ENCODE results near the gene GZMM.

Gene GZMM

GRCh38 chr19:504616-505015 is 39.2 kb upstream of the GZMM start:
- no peak overlapping the region for H2AFZ ChIP-seq (ENCODE audit: low read depth, low read length)

GRCh38 chr19:506404-507285 is 37.2 kb upstream of the GZMM start:
- Histone ChIP-seq H3K4me2 (ENCODE audit: low read length, poor library complexity, severe bottlenecking) (peak overlapping the region; percentile 89), H3K23ac (ENCODE audit: low read length in 2 of 2) (no peak overlapping the region), H2BK5ac (ENCODE audit: low read depth, low read length, poor library complexity, severe bottlenecking) (peak overlapping the region; percentile 11), H2AFZ (ENCODE audit: low read depth, low read length) (peak overlapping the region; percentile 79), H3K4ac (ENCODE audit: low read depth in 1 of 2, low read length in 2 of 2) (peak overlapping the region; percentile 94 to 96), H2BK15ac (ENCODE audit: low read depth, poor library complexity, severe bottlenecking) (no peak overlapping the region), H3K4me1 (ENCODE audit: control insufficient read depth, insufficient read depth, low read depth, low read length) (peaks cover 31% of the 10 kb centered on the region), H3K14ac (ENCODE audit: low read length in 2 of 2) (peak overlapping the region in 1 of 2 experiments; percentile 35), H3K18ac (ENCODE audit: low read depth in 1 of 2, low read length in 2 of 2) (peak overlapping the region; percentile 91 to 92), H2BK12ac (ENCODE audit: low read length in 2 of 2) (peak overlapping the region; percentile 45 to 89), H4K8ac (ENCODE audit: low read length) (peak overlapping the region; percentile 99), H3K79me1 (replicated peaks; ENCODE audit: low read length, poor library complexity, severe bottlenecking) (peaks cover 26% of the 10 kb centered on the region), H2BK120ac (ENCODE audit: low read depth, low read length) (peak overlapping the region; percentile 96), H3K9me3 (ENCODE audit: control insufficient read depth, low read length) (no peaks in the 10 kb centered on the region), H3K27ac (ENCODE audit: low read length, poor library complexity, severe bottlenecking) (peak overlapping the region; percentile 81), H4K91ac (ENCODE audit: low read length) (peak overlapping the region; percentile 97), H2AK5ac (ENCODE audit: low read length, severe bottlenecking) (no peak overlapping the region), H3K36me3 (ENCODE audit: control insufficient read depth in 1 of 2, insufficient read depth in 2 of 2, low read depth in 1 of 2, low read length in 2 of 2) (peaks cover 5 to 12% of the 10 kb centered on the region in 2 experiments), H3K4me3 (ENCODE audit: insufficient read depth in 1 of 2, low read depth in 1 of 2, low read length in 2 of 2) (peak overlapping the region; percentile 71 to 86), H3K9ac (ENCODE audit: low read length) (peak overlapping the region; percentile 98), H3K27me3 (ENCODE audit: control insufficient read depth in 1 of 2, insufficient read depth in 1 of 2, low read length in 2 of 2) (no peaks in the 10 kb centered on the region)
- peak; percentile 91 for DNase-seq
- 14% methylated on average over 48 of the region's 48 CpGs for WGBS

More at GRCh38 chr19:504616-505015, 39.2 kb upstream of the GZMM start:
- H3K9me3 ChIP-seq (ENCODE audit: control insufficient read depth, low read length) = no peaks in the 10 kb centered on the region
- H2AK5ac ChIP-seq (ENCODE audit: low read length, severe bottlenecking) = no peak overlapping the region
- H3K4me2 ChIP-seq (ENCODE audit: low read length, poor library complexity, severe bottlenecking) = no peak overlapping the region
- H3K79me1 ChIP-seq (replicated peaks; ENCODE audit: low read length, poor library complexity, severe bottlenecking) = peaks cover 25% of the 10 kb centered on the region
- no peak overlapping the region for H3K4me3 ChIP-seq (ENCODE audit: insufficient read depth in 1 of 2, low read depth in 1 of 2, low read length in 2 of 2)
- H3K4ac ChIP-seq (ENCODE audit: low read depth in 1 of 2, low read length in 2 of 2) = peak overlapping the region in 1 of 2 experiments; percentile 13
- H2BK5ac ChIP-seq (ENCODE audit: low read depth, low read length, poor library complexity, severe bottlenecking) = no peak overlapping the region
- H3K14ac ChIP-seq (ENCODE audit: low read length in 2 of 2) = no peak overlapping the region
- no peak overlapping the region for H3K9ac ChIP-seq (ENCODE audit: low read length)
- H4K8ac ChIP-seq (ENCODE audit: low read length) = no peak overlapping the region
- H2BK12ac ChIP-seq (ENCODE audit: low read length in 2 of 2) = peak overlapping the region in 1 of 2 experiments; percentile 40
- H2BK120ac ChIP-seq (ENCODE audit: low read depth, low read length) = no peak overlapping the region
- peak overlapping the region; percentile 31 for H4K91ac ChIP-seq (ENCODE audit: low read length)
- H2BK15ac ChIP-seq (ENCODE audit: low read depth, poor library complexity, severe bottlenecking) = no peak overlapping the region
- WGBS = 89% methylated on average over 14 of the region's 14 CpGs
- no peak for DNase-seq
- no peak overlapping the region for H3K23ac ChIP-seq (ENCODE audit: low read length in 2 of 2)
- H3K4me1 ChIP-seq (ENCODE audit: control insufficient read depth, insufficient read depth, low read depth, low read length) = peaks cover 17% of the 10 kb centered on the region
- no peak overlapping the region for H3K27ac ChIP-seq (ENCODE audit: low read length, poor library complexity, severe bottlenecking)
- H3K27me3 ChIP-seq (ENCODE audit: control insufficient read depth in 1 of 2, insufficient read depth in 1 of 2, low read length in 2 of 2) = no peaks in the 10 kb centered on the region
- peaks cover 3 to 6% of the 10 kb centered on the region in 2 experiments for H3K36me3 ChIP-seq (ENCODE audit: control insufficient read depth in 1 of 2, insufficient read depth in 2 of 2, low read depth in 1 of 2, low read length in 2 of 2)
- H3K18ac ChIP-seq (ENCODE audit: low read depth in 1 of 2, low read length in 2 of 2) = no peak overlapping the region

- Histone ChIP-seq H3K79me1 (replicated peaks; ENCODE audit: low read length, poor library complexity, severe bottlenecking) (peaks cover 26% of the 10 kb centered on the region), H3K18ac (ENCODE audit: low read depth in 1 of 2, low read length in 2 of 2) (peak within 1 kb of the TSS; percentile 91 to 97)
Observed at GRCh38 chr19:507286-508203, 36.3 kb upstream of the GZMM start, which contains the start of gene TPGS1. TSS of gene TPGS1 (plus strand) at chr19:507497. CDS start at chr19:507507, 10 bp downstream.

More at GRCh38 chr19:507286-508203, 36.3 kb upstream of the GZMM start, which contains the start of gene TPGS1:
- Histone ChIP-seq H3K9ac (ENCODE audit: low read length) (peak within 1 kb of the TSS; percentile 98), H3K14ac (ENCODE audit: low read length in 2 of 2) (peak within 1 kb of the TSS in 1 of 2 experiments; percentile 99), H4K91ac (ENCODE audit: low read length) (peak within 1 kb of the TSS; percentile 97), H3K23ac (ENCODE audit: low read length in 2 of 2) (peak within 1 kb of the TSS in 1 of 2 experiments; percentile 70), H3K27ac (ENCODE audit: low read length, poor library complexity, severe bottlenecking) (peak within 1 kb of the TSS; percentile 81), H4K8ac (ENCODE audit: low read length) (peak within 1 kb of the TSS; percentile 99), H3K4me2 (ENCODE audit: low read length, poor library complexity, severe bottlenecking) (peak within 1 kb of the TSS; percentile 93), H2BK12ac (ENCODE audit: low read length in 2 of 2) (peak within 1 kb of the TSS; percentile 83 to 89), H2BK120ac (ENCODE audit: low read depth, low read length) (peak within 1 kb of the TSS; percentile 96), H3K27me3 (ENCODE audit: control insufficient read depth in 1 of 2, insufficient read depth in 1 of 2, low read length in 2 of 2) (no peaks in the 10 kb centered on the region), H3K4me1 (ENCODE audit: control insufficient read depth, insufficient read depth, low read depth, low read length) (peaks cover 31% of the 10 kb centered on the region), H3K4me3 (ENCODE audit: insufficient read depth in 1 of 2, low read depth in 1 of 2, low read length in 2 of 2) (peak within 1 kb of the TSS; percentile 86 to 96), H2BK15ac (ENCODE audit: low read depth, poor library complexity, severe bottlenecking) (peak within 1 kb of the TSS; percentile 96), H3K4ac (ENCODE audit: low read depth in 1 of 2, low read length in 2 of 2) (peak within 1 kb of the TSS; percentile 96 to 99), H3K9me3 (ENCODE audit: control insufficient read depth, low read length) (no peaks in the 10 kb centered on the region), H2AK5ac (ENCODE audit: low read length, severe bottlenecking) (peak within 1 kb of the TSS; percentile 9), H3K36me3 (ENCODE audit: control insufficient read depth in 1 of 2, insufficient read depth in 2 of 2, low read depth in 1 of 2, low read length in 2 of 2) (peaks cover 5 to 16% of the 10 kb centered on the region in 2 experiments), H2BK5ac (ENCODE audit: low read depth, low read length, poor library complexity, severe bottlenecking) (peak within 1 kb of the TSS; percentile 60), H2AFZ (ENCODE audit: low read depth, low read length) (peak within 1 kb of the TSS; percentile 97)
- WGBS = 2% methylated on average over 72 of the region's 81 CpGs
- peak; percentile 100 for DNase-seq
